8988T (cell line): ENCODE measurements around the gene PRKCQ.
"Not testable (repeated sequence)": the region's sequence is repeated elsewhere in the genome, so short reads cannot be mapped to it uniquely, and the experiment has no call there.

Experiments used
- DNase-seq: peaks from one replicate; pipeline ENCODE4 v3.0.0; 2011

The PRKCQ gene

DNA sequence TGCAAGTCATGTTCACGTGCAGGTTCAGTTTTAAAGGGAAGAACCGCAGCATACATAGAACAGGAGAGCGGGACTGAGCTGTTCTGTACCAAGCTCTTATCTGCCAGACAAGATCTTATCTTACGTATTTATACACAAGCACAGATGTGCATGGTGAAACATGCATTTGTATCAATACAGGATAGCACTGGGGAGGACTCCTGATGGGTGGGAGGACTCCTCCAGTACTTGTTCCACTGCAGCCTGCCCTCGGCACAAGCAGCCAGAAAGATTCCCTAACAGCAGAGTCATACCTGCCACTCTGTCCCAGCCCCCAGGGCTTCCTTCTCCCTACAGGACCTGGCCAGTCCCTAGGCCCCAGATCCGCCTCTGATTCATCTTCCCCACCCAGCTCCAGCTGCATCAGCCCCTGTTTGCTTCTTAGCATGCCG is 13.2 kb upstream of the PRKCQ start:
- no peak for DNase-seq

DNA sequence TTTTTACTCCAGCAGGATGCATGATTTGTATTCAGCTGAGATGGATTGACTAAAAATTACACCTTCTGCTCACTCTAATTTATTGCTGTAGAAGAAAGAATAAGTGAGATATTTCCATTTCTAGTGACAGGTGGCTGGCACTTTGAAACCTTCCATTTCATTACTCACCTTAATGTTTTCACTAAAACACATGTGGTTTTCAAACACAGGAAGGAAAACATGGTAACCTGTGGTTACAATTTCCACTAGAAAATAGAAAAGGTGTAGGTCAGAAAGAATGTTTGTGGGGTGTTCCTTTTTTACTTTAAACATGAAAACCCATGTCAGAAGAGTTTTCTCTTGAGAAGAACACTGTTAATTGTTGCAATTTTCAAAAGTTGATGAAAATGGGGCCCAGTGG is 12.0 kb upstream of the PRKCQ start:
- DNase-seq, result no peak

DNA sequence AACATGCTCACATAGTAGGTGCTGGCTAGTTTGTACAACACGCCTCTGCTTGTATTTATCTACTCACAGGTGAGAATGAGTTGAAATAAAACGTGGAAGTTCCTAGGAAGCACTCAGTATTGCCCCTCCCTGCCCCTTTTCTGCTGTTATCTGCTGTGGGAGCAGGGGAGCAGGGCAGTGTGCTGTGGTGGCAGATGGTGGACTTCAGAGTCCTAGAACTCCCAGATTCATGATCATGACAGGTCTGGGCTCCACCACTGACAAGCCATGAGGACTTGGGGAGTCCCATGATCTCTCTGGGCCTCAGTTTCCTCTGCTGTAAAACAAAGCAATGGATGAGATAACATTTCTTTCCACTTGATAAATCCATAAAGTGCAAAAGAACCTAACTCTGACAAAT is 11.6 kb upstream of the PRKCQ start:
- no peak for DNase-seq

DNA sequence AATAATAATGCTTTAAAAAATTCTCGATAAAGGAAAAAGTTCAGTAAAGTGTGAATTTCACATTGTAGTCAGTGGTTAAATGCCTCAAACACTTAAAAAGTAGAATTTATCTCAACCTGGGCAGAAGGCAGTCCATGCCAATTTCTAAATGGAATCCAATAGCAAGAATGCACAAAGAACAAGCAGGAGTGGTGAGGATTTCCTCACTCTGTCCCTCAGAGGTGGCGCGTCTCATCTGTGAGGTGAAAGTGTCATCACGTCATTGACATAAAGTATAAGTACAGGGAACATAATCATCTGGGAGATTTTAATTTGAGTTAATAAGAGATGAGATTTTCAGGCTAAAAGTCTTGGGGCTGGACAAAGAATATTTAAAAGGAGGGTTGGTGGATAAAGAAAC is 10.0 kb upstream of the PRKCQ start:
- no peak for DNase-seq

DNA sequence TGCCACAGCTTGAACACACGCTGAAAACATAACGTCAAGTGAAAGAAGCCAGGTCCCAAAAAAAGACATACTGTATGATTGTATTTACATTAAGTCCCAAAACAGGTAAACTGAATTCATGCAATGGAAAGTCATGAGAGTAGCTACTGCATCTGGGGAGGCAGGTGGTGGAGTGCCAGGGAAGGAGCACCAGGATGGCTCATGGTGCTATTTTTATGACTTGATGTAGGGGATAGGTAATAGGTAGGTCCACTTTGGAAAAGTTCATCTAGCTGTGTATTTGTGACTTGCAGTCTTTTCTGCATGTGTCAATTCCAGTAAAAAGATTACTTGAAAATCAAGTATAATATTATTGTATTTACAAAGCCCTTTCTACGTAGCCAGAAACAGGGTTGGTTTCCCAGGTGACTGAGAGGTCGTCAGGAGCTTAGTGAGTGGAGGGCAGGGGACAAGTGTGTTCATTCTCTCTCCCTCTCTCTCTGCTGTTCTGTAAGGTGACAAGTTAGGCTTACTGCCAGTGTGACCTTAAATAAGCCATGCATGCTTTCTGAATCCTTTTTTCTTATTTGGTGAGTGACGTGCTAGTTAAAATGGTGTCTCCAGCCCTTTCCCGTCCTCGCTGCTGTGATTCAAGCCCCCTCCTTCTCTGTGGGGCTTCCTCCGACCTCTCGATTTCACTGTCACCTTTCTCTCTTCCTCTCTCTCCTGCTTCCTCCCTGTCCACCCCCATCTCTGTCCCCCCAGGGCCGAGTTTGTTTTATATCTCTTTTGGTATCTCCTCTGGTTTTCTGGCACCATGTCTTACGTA is 9.4 kb upstream of the PRKCQ start:
- no peak for DNase-seq

DNA sequence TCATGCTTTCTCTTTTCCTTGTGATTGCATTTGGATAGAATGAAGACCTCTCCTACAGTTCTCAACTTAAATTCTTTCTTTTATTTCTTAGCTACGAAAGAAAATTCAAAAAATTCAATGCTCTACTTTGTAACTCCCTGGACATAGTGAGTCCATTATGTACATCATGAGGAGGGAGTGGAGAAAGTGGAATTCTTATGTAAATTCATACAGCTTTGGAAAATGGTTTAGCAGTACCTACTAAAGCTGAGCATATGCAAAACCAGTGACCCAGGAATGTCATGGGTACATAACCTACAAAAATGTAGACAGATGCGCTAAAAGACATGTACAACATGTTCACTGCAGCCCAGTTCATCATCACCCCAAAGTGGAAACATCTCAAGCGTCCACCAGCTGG is 8.8 kb upstream of the PRKCQ start:
- DNase-seq, result no peak

DNA sequence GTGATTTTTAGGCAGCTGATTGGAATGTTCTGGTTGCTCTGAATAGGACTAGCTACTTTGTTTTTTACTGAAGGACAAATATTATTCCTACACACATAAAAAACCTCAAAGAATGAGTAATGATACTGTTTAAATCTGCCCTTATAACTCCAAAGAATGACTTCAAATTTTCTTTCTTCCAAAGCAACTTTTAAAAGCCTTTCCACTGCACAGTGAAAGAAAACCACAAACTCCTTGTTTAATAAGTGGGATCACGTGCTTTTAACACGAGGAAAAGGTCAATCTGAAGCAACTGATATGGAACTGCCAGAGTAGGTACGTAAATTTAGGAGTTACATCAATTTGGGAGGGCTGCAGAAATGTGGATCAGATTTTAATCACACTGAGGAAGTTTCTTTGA is 8.0 kb upstream of the PRKCQ start:
- no peak for DNase-seq

DNA sequence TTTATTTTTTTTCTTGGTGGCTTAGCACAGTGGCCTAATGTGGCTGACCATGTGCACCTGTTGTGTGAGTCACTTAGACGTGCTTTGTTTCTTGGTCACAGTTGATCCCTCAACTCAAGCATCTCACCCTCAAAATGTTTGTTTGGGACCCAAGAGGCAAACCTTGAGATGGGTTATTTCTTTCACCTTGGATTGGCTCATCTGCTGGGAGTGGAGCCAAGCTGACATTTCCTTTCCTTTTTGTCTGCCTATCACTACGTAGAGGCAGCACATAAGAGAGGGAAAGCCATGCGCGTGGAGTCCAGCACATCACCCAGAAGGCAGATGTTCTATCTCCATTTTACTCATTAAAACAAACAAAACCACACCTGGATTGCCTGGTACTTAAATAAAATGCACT is 6.4 kb upstream of the PRKCQ start:
- DNase-seq, result no peak

DNA sequence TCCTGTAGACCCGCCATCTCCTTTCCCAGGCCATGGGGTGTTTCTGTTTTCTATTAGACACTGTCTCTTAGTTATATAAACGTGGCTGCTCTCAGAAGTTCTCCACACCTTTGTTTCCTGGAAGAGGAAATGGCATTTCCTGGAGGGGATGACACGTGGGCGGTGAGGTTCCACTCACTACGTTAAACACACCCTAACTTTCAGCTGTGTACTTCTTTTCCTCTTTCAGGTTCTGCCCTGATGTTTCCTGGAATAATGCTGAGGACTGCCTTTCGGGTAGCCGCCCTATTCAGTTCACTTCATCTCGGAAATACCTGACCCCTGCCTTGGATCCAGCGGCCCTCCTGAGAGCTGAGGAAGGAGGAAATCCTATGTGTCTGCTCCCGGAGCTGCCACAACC is 3.4 kb upstream of the PRKCQ start:
- DNase-seq, result no peak

DNA sequence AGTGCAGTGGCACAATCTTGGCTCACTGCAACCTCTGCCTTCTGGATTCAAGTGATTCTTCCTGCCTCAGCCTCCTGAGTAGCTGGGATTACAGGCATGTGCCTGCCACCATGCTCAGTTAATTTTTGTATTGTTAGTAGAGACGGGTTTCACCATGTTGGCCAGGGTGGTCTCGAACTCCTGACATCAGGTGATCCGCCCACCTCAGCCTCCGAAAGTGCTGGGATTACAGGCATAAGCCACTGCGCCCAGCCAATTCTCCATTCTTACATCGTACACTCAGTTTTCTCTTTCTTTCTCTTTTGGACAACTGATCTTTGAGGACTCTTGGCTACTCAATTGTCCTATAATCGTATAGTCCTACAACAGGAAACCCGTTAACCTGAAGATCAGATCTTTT is 2.8 kb upstream of the PRKCQ start:
- DNase-seq, result not testable (repeated sequence)

DNA sequence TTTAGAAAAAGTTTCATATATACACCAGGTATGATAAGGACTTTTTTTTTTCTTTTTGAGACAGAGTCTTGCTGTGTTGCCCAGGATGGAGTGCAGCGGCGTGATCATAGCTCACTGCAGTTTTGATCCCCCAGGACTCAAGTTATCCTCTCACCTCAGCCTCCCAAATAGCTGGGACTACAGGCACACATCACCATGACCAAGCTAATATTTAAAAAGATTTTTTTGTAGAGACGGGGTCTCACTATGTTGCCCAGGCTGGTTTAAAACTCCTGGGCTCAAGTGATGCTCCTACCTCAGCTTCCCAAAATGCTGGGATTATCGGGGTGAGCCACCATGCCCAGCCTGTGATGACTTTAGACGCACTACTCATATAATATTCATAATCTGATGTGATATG is 2.2 kb upstream of the PRKCQ start:
- no peak for DNase-seq

DNA sequence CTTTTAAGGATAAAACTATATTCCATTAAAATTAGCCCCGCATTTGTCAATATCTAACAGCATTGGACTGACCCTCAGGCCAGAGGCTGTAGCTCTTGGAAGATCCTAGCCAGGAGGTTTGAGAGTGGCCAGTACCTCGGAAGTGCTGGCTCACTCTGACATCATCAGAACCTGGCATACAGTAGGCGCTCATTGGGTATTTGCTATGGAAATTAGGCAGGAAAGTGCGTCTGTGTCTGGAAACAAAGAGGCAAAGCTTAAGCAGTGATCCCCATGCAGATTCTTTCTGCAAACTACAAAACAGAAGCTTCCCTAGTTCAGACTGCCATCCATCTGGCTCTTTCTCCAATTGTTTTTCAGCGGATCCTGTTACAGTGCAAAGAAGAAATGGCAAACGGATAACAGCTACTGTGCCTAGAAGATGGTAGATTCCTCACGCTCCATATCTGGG is 1.7 kb upstream of the PRKCQ start:
- DNase-seq, result no peak

DNA sequence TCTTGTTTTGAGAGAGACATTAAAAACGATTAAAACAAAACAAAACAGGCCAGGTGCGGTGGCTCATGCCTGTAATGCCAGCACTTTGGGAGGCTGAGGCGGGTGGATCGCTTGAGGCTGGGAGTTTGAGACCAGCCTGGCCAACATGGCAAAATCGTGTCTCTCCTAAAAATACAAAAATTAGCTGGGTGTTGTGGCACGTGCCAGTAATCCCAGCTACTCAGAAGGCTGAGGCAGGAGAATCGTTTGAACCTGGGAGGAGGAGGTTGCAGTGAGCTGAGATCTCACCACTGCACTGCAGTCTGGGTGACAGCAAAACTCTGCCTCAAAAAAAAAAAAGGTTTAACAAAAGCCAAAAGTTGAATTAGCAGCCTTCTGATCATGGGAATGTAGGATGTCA is 1.1 kb upstream of the PRKCQ start:
- not testable (repeated sequence) for DNase-seq

DNA sequence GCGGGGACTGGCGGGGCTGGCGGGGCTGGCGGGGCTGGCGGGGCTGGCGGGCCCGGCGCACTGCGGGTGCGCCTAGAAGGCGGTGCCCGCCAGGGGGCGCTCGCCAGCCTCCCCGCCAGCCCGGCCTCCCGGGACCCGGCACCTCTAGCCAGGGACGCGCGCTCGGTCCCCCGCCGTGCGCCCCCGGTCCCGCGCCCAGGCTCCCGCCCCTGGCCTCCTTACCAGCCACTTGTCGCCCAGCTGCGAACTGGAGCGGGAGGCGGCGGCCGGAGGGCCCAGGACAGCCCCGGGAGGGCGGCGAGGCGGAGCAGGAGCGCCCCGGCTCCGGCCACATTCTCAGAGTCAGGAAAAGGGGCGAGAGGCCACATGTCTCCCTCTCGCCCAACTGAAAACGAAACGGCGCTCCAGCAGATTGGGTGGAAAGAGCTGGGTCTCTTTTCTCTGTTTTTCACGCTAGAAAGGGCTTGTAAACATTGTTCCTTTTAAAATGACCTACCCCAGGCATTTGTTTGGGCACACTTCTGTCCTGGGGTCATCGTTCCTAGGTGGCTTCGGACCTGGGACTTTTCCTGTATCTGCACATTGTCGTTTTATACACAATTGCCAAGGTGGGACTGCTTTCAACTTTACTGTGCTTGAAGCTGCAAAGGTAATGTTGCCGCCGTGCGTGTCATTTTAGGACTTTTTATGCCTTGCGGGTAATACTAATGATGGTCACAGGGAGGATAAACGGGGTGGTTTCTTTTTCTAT is 378 bp upstream of the PRKCQ start:
- peak; percentile 57 for DNase-seq

DNA sequence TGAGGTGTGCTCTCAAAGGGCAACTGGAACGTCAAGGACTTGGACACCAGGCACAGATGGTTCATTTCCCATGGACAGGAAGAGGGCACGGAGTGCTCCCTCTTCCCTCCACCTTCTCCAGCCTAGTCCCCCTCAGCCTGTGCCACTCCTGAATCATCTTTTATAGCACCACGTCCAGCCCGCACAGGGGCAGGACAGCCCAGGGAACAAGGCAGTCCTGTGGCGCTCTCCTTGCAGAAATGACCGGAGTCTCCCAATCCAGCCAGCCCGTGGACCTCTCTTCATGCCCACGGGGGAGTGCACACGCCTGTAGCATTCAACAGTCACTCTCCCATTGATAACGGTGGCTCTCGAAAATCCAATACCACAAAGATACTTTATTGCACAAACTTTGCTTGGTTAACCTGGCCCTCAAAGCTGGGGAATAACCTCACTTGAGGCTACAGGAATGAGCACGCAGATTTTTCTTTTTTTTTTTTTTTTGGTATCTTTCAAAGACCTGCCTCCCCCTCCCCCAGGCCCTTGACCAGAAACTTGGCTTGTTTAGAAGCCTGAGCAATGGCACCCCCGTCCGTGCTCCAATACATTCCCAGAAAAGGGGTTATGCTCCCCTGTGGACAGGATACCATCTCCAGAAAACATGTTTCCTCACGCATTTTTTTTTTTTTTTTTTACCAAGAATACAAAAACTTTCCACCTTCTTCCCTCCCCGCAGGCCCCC is 733 bp downstream of the PRKCQ start:
- no peak for DNase-seq

DNA sequence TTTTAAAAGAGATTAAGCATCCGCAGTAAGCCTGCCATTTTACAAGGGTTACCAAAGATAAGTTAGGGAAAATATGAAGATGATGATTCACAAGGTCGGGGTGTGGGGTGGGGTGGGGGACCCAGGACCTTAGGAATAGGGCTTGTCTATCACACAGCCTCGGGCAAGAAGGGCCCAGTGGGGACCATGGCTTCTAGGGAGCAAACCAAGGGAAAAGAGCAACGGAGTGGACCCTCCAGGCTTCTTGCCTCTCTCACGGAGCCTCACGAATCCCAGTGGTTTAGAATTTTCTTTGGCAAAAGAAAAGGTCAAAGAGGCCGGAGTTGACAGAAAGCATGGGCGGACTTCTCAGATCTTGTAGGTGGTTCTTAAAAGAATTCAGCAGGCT is 1.3 kb downstream of the PRKCQ start:
- no peak for DNase-seq

DNA sequence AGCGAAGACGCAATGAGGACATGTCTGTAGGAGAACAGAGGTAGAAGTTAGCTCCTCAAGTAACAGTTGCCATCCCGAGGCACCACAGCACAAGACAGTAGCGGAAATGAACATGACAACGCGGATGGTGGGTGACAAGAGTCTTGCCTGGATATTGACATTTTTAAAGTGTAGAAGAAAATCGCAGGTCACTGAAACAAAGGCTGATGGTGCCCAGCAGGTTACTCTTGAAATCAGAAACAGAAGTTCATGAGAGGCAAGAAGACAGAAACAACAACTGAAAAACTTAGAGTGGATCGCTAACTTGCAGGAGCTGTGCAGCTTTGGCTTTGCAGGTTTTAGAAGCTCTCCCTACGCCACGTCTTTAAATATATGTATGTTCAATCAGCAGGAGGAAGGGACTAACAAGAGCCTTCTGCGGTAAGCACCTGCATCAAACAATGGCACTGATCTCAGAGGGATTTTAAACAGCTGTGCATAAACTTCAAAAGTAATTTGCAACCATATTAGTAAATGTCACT is 1.8 kb downstream of the PRKCQ start:
- DNase-seq, result no peak

DNA sequence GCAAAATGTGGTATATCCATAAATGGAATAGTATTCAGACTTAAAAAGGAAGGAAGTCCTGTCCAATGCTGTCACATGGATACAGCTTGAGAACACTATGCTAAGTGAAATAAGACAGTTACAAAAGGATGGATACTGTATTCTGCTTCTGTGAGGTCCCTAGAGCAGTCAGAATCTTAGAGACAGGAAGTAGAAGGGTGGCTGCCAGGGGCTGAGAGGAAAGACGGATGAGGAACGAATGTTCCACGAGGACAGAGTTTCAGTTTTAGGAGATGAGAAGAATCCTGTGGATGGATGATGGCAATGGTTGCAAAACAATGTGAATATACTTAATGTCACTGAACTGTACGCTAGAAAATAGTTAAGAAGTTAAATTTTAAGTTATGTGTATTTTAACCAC is 3.8 kb downstream of the PRKCQ start:
- DNase-seq, result no peak

DNA sequence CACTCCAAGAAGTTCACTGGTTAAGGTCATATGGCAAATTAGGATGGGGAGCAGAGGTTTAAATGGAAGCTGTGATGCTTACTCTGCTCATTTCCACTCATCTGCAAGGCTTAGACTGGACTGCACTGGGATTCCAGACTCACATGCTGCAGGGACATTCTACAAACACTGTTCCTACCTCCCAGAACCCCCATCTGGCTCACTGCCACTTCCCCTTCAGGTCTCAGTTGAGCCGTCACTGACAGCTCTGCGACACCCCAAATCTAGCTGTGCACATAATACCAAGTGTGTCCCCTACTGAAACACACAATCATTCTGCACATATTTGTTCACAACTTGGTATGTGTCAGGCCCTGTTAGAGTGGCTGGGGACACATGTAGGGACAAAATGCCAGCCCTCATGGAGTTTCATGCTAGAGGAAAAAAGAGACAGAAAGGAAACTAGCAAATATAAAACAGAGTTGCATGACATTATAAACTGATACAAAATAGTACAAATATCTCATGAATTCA is 5.4 kb downstream of the PRKCQ start:
- DNase-seq, result no peak

DNA sequence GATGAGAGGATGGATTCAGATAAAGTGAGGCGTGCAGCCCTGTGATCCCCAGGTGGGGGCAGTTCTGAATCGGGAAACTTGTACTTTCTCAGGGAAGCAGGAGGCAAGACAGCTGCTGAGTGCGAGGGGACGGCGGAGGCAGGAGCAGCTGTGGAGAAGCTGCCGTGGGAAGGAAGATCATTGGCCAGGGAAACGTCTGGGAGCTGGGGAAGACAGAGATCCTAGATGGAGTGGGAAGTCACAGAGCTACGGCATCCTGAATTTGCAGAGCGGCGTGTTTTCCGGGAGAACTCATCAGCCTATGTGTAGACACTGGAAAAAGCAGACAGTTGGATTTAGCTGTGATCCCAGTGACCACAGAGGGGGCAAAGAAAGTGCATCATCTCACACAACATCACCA is 9.2 kb downstream of the PRKCQ start:
- DNase-seq, result no peak

DNA sequence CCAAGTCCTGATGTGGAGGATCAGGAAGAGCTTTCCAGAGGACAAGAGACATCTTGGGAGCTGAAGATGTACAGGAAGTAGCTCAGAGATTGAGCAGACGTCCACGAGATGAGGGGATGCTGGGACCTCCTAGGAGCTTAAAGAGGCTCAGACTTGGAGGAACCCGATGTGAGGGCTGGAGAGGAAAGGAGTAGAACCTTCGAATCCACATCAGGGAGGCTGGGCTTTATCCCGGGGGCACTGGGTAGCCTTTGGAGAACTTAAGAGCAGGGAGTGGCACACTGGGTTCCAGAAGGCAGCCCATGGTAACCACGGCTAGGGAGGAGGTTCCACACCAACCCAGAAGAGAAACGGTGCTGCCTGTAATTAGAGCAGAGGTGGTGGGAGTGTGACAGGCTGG is 10.8 kb downstream of the PRKCQ start:
- DNase-seq, result no peak

DNA sequence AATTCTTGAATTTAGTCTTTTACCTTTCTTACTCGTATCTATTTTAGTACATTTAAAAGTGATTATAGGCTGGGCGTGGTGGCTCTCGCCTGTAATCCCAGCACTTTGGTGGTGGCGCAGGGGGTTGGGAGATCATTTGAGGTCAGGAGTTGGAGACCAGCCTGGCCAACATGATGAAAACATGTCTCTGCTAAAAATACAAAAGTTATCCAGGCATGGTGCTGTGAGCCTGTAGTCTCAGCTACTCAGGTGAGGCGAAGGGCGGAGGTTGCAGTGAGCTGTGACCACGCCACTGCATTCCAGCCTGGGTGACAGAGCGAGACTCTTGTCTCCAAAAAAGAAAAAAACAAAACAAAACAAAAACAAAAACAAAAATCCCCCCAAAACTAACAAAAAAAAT is 12.2 kb downstream of the PRKCQ start:
- no peak for DNase-seq

DNA sequence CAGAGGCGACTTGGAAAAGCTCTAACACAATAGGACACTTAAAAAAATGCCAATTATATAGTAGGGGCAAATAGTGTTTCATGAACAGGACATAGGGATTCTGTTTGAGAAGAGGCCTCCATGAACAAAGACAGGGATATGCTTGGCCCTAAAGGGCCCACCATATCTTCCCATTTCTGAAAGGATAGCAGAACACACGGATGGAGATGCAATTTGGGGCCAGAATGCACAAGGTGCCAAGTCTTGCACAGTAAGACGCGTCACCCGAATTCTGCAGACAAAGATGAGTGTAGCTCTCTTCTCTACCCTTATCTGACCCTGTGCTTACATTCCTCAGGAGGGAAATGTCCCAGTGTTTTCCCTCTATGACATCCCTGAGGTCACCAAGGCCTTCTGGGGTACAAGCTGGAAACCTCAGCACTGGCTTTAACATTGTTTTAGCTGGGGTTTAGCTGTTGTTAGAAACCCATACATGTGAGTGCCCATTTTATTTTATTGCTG is 12.8 kb downstream of the PRKCQ start:
- DNase-seq, result no peak
